ENCODE measurements around the gene LGR4. TPM values are rescaled to one million over a fixed set of nuclear protein-coding genes. Genes with fewer than 3 reads are reported as not detected.

Gene LGR4
- total and polyA plus RNA-seq, 2 of the 13 experiments (the other 11 are each of a cell fraction or from before 2014, with no cell fraction given) = 42.1 to 68.7 TPM

GRCh38 chr11:27362749-27363575 is 109.6 kb downstream of the LGR4 start, which contains the start of gene CCDC34 (continued):
- TF ChIP-seq HNF1B (CRISPR knock-in tag; IDR thresholded peaks at IDR 0.05) (peak; percentile 68; the same call in 1 of the 2 replicates), ZNF646 (CRISPR knock-in tag; IDR thresholded peaks at IDR 0.05) (0 out of 2 replicates have a peak, but pooled peaks have one; percentile 21), NKX3-1 (CRISPR knock-in tag; IDR thresholded peaks at IDR 0.05) (peak; percentile 83; the same call in 1 of the 2 replicates), ZFP82 (CRISPR knock-in tag; IDR thresholded peaks at IDR 0.05; ENCODE audit: borderline replicate concordance) (no peak), CSRNP2 (CRISPR knock-in tag; conservative IDR thresholded peaks at IDR 0.05; ENCODE audit: low read depth) (no peak), KAT2B (IDR thresholded peaks at IDR 0.05; ENCODE audit: borderline replicate concordance, low read depth, low read length) (no peak), ZBTB2 (CRISPR knock-in tag; IDR thresholded peaks at IDR 0.05; ENCODE audit: low read depth) (no peak; the same call in 1 of the 2 replicates), HDAC6 (IDR thresholded peaks at IDR 0.05; ENCODE audit: low read depth, low read length) (no peak), PLSCR1 (CRISPR knock-in tag; IDR thresholded peaks at IDR 0.05; ENCODE audit: borderline replicate concordance) (0 out of 2 replicates have a peak, but pooled peaks have one; percentile 67), ISX (CRISPR knock-in tag; conservative IDR thresholded peaks at IDR 0.05) (no peak), CREB3 (CRISPR knock-in tag; IDR thresholded peaks at IDR 0.05) (no peak; the same call in 1 of the 2 replicates), MBD4 (IDR thresholded peaks at IDR 0.05; ENCODE audit: borderline replicate concordance, low read length) (no peak), ZMYM2 (CRISPR knock-in tag; IDR thresholded peaks at IDR 0.05) (0 out of 2 replicates have a peak, but pooled peaks have one; percentile 24)

Measured in HepG2 (cell line).